OCI-LY3 (cell line): ENCODE results near the gene RHOBTB3.
"Not testable (repeated sequence)": the region's sequence is repeated elsewhere in the genome, so short reads cannot be mapped to it uniquely, and the experiment has no call there.

Experiments used
- H2AFZ ChIP-seq: fragments of 200-600, 300-600 bp; shearing (Covaris generic); 2 replicates; pipeline ENCODE4 v1.6.0; 2014; ENCODE audit warnings: antibody characterized with exemption, low read depth, low read length
- H3K27ac ChIP-seq: fragments of 200-600, 300-600 bp; sonication (generic); 2 replicates; pipeline ENCODE4 v1.5.1; 2014; ENCODE audit warnings: mild to moderate bottlenecking, low read length, moderate library complexity, mixed read lengths
- H3K27me3 ChIP-seq: fragments of 200-600, 300-600 bp; sonication (generic); 2 replicates; pipeline ENCODE4 v1.6.1; 2014; ENCODE audit warnings: low read depth, low read length, mixed read lengths
- H3K36me3 ChIP-seq: fragments of 200-600, 300-600 bp; sonication (generic); replicated peaks from 2 replicates; pipeline ENCODE3; 2014; ENCODE audit warnings: low read depth, low read length, mixed read lengths
- H3K4me1 ChIP-seq: fragments of 300-600, 200-600 bp; sonication (generic); 2 replicates; pipeline ENCODE4 v1.6.1; 2014; ENCODE audit warnings: low read length, mixed read lengths
- H3K4me2 ChIP-seq: fragments of 200-600, 300-600 bp; sonication (generic); 2 replicates; pipeline ENCODE4 v1.6.1; 2014; ENCODE audit warnings: low read length, mixed read lengths
- H3K4me3 ChIP-seq: fragments of 300-600, 200-600 bp; sonication (generic); 2 replicates; pipeline ENCODE4 v1.5.1; 2014; ENCODE audit warnings: antibody characterized with exemption, mild to moderate bottlenecking, low read length, moderate library complexity
- H3K79me2 ChIP-seq: fragments of 300-600, 200-600 bp; shearing (Covaris generic); 2 replicates; pipeline ENCODE4 v1.6.1; 2014; ENCODE audit warnings: mild to moderate bottlenecking, low read length, mixed read lengths
- H3K9ac ChIP-seq: fragments of 300-600, 200-600 bp; shearing (Covaris generic); 2 replicates; pipeline ENCODE4 v1.6.0; 2014; ENCODE audit warnings: mild to moderate bottlenecking, low read length, moderate library complexity
- H3K9me3 ChIP-seq: fragments of 200-600, 300-600 bp; shearing (Covaris generic); 2 replicates; pipeline ENCODE4 v1.6.1; 2014; ENCODE audit warnings: low read length, mixed read lengths; ENCODE audit not compliant: insufficient read depth
- H4K20me1 ChIP-seq: fragments of 200-600, 300-600 bp; sonication (generic); 2 replicates; pipeline ENCODE4 v1.6.1; 2016; ENCODE audit warnings: low read length, mixed read lengths; ENCODE audit not compliant: insufficient read depth
- EZH2phosphoT487 ChIP-seq: fragments of 200-600 bp; shearing (Covaris generic); IDR thresholded peaks from 2 replicates; pipeline ENCODE4 v1.6.1; 2018; ENCODE audit warnings: antibody characterized with exemption, mixed run types, low read depth
- TF ChIP-seq, protein P1 (sequence below): fragments of 200-600, 300-600 bp; sonication (generic); IDR thresholded peaks from 2 replicates; pipeline ENCODE4 v1.5.1; 2014; ENCODE audit warnings: antibody characterized with exemption, low read length, low read depth

The RHOBTB3 gene

DNA sequence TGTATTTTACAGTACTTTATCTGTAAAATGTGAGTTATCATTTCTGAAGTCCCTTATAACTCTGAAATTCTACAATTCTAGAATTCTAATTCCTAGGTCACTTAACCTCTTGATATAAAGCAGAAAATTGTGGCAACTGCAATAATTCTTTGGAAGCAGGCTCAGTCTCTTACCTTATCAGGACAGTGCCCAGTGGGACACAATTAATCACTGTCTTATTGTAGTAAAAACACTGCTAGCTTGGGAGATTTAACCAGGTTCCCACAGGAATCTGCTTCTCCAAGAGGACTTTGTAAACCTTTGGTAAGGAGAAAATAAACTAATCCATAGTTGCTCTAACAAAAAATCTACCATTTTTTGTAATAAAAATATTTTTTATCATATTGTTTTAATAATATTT is 30.1 kb upstream of the RHOBTB3 start:
- no peak overlapping the region for H3K4me3 ChIP-seq

DNA sequence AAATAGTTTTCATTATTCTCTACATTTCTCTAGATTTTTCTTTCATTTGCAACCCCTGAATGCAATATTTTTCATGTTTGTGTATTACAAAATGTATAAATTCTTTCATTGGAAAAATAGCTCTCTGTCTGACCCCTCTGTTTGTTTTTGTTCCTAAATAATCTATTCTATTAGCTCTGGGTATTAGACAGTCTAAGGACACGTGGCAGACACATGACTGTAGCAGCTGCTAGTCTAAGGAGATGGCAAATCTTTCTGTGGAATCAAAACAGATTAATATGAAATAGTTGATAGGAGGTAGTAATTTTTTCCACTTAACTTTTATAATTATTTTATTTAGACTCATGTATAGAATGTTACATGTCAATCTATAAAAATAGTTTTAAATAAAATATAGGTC is 27.0 kb upstream of the RHOBTB3 start:
- no peaks in the 10 kb centered on the region for H3K79me2 ChIP-seq
- H2AFZ ChIP-seq, result no peak overlapping the region

More for the DNA sequence above, 30.1 kb upstream of the RHOBTB3 start:
- no peaks in the 10 kb centered on the region for H3K27me3 ChIP-seq
- H3K4me1 ChIP-seq, result no peaks in the 10 kb centered on the region
- no peak overlapping the region for H2AFZ ChIP-seq
- H4K20me1 ChIP-seq, result no peaks in the 10 kb centered on the region
- no peaks in the 10 kb centered on the region for H3K36me3 ChIP-seq
- no peak overlapping the region for H3K4me2 ChIP-seq
- TF ChIP-seq, protein P1, sequence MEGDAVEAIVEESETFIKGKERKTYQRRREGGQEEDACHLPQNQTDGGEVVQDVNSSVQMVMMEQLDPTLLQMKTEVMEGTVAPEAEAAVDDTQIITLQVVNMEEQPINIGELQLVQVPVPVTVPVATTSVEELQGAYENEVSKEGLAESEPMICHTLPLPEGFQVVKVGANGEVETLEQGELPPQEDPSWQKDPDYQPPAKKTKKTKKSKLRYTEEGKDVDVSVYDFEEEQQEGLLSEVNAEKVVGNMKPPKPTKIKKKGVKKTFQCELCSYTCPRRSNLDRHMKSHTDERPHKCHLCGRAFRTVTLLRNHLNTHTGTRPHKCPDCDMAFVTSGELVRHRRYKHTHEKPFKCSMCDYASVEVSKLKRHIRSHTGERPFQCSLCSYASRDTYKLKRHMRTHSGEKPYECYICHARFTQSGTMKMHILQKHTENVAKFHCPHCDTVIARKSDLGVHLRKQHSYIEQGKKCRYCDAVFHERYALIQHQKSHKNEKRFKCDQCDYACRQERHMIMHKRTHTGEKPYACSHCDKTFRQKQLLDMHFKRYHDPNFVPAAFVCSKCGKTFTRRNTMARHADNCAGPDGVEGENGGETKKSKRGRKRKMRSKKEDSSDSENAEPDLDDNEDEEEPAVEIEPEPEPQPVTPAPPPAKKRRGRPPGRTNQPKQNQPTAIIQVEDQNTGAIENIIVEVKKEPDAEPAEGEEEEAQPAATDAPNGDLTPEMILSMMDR, result no peak
- no peak for TF ChIP-seq EZH2phosphoT487
- no peaks in the 10 kb centered on the region for H3K9me3 ChIP-seq
- H3K79me2 ChIP-seq, result no peaks in the 10 kb centered on the region
- no peak overlapping the region for H3K9ac ChIP-seq
- no peak overlapping the region for H3K27ac ChIP-seq

DNA sequence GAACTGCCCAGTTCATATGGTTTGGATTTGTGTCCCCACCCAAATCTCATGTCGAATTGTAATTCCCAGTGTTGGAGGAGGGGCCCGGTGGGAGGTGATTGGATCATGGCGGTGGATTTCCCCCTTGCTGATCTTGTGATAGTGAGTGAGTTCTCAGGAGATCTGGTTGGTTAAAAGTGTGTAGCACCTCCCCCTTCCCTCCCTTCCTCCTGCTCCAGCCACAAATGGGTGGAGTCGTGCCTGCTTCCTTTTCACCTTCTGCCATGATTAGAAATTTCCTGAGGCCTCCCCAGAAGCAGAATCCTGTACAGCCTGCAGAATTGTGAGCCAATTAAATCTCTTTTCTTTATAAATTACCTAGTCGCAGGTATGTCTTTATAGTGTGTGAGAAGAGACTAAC is 24.9 kb upstream of the RHOBTB3 start:
- H3K36me3 ChIP-seq, H3K9me3 ChIP-seq, H3K9ac ChIP-seq, H3K4me1 ChIP-seq, H3K4me3 ChIP-seq, H3K27me3 ChIP-seq, H4K20me1 ChIP-seq, H3K79me2 ChIP-seq, H2AFZ ChIP-seq, H3K27ac ChIP-seq, H3K4me2 ChIP-seq: not testable (repeated sequence)

More for the DNA sequence above, 27.0 kb upstream of the RHOBTB3 start:
- H3K9me3 ChIP-seq, result no peaks in the 10 kb centered on the region
- H3K36me3 ChIP-seq, result no peaks in the 10 kb centered on the region
- H3K4me2 ChIP-seq, result no peak overlapping the region
- H3K27me3 ChIP-seq, result no peaks in the 10 kb centered on the region
- H3K27ac ChIP-seq, result no peak overlapping the region
- no peak overlapping the region for H3K4me3 ChIP-seq
- H4K20me1 ChIP-seq, result no peaks in the 10 kb centered on the region
- H3K4me1 ChIP-seq, result no peaks in the 10 kb centered on the region
- H3K9ac ChIP-seq, result no peak overlapping the region
- TF ChIP-seq EZH2phosphoT487, result no peak
- TF ChIP-seq, protein P1, result no peak

DNA sequence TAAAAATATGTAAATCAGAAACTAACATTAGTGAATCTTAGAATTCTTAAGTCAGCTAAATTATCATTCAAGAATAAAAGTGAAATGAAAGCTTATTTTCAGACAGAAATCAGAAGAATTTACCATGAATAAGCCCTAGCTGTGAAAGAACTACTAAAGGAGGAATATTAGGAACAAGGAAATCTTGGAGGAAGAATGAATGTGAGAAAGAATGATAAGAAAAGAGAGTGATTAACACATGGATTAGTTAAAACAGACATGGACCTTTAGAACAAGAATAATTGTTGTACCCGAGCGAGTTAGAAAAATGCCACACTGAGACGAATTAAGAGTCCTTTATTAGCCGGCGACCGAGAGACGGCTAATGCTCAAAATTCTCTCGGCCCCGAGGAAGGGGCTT is 24.1 kb upstream of the RHOBTB3 start:
- no peak overlapping the region for H2AFZ ChIP-seq
- H3K36me3 ChIP-seq, result no peaks in the 10 kb centered on the region
- no peak for TF ChIP-seq EZH2phosphoT487
- TF ChIP-seq, protein P1, result no peak
- no peaks in the 10 kb centered on the region for H3K27me3 ChIP-seq
- no peak overlapping the region for H3K27ac ChIP-seq
- no peak overlapping the region for H3K4me3 ChIP-seq
- no peaks in the 10 kb centered on the region for H3K79me2 ChIP-seq
- no peaks in the 10 kb centered on the region for H4K20me1 ChIP-seq
- H3K4me2 ChIP-seq, result no peak overlapping the region
- no peaks in the 10 kb centered on the region for H3K4me1 ChIP-seq
- H3K9me3 ChIP-seq, result no peaks in the 10 kb centered on the region
- H3K9ac ChIP-seq, result no peak overlapping the region

DNA sequence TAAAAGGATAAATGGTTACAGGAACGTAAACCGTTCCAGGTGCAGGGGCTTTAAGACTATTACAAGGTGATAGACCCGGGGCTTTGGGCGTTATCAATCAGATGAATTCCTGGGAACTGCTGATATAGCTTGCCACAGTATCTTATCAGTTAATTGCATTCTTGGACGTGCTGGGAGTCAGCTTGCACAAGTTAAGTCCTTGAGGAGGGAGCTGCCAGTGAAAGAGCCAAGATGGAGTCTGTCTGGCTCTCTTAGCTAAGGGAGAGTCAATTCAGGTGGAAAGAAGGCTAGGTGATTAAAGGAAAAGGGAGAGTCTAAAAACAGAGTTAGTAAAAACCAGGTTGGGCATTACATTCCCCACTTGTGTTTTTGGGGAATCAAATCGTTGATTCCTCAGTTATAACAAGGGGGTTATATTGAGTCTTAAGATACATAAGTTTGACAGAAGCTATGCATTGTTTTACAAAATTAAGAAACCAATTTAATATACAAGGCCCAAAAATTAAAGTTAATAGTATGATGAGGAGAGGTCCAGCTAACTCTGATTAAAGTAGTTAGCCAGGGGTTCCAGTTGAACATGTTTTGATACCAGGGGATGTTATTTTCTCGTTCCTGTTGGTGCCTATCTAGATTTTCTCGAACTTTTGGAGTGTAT is 23.5 kb upstream of the RHOBTB3 start:
- not testable (repeated sequence) for H3K4me3 ChIP-seq, H3K36me3 ChIP-seq, H3K9ac ChIP-seq, H3K27me3 ChIP-seq, H3K27ac ChIP-seq, H4K20me1 ChIP-seq, H3K9me3 ChIP-seq, H3K4me2 ChIP-seq, H3K4me1 ChIP-seq, H3K79me2 ChIP-seq, H2AFZ ChIP-seq
